ENCODE results near the gene RGCC. TPM values are rescaled to one million over a fixed set of nuclear protein-coding genes. Genes with fewer than 3 reads are reported as not detected.

The RGCC gene
- total RNA-seq, 2 donors from 2014 or later = 66.3 to 112 TPM

GRCh38 chr13:41452462-41452861 lies 4.9 kb upstream of the RGCC start:
- no peak for ATAC-seq
- WGBS, 2 donors = 65 to 72% methylated on average over 3 of the region's 3 CpGs
- H3K4me1 ChIP-seq = peaks cover 10% of the 10 kb centered on the region

GRCh38 chr13:41453620-41454019 lies 3.7 kb upstream of the RGCC start:
- 78 to 80% methylated on average over 7 of the region's 7 CpGs for WGBS, 2 donors

More at GRCh38 chr13:41452462-41452861, 4.9 kb upstream of the RGCC start:
- Histone ChIP-seq H3K9me3 (no peaks in the 10 kb centered on the region), H3K36me3 (replicated peaks in 1 of 2; ENCODE audit: insufficient read depth in 1 of 2, low read depth in 2 of 2) (no peaks in the 10 kb centered on the region), H3K4me3 (no peak overlapping the region), H3K27ac (no peak overlapping the region), H3K27me3 (no peaks in the 10 kb centered on the region)
- no peak for DNase-seq
- TF ChIP-seq POLR2A (IDR thresholded peaks at IDR 0.05) (no peak), CTCF (IDR thresholded peaks at IDR 0.05) (no peak)
- intact Hi-C loops (cut with DNase I) = no loop called here

GRCh38 chr13:41454170-41454569 lies 3.2 kb upstream of the RGCC start:
- Histone ChIP-seq H3K4me3 (no peak overlapping the region), H3K36me3 (replicated peaks in 1 of 2; ENCODE audit: insufficient read depth in 1 of 2, low read depth in 2 of 2) (no peaks in the 10 kb centered on the region), H3K4me1 (peaks cover 26% of the 10 kb centered on the region), H3K27ac (no peak overlapping the region), H3K27me3 (no peaks in the 10 kb centered on the region), H3K9me3 (no peaks in the 10 kb centered on the region)
- TF ChIP-seq POLR2A (IDR thresholded peaks at IDR 0.05) (no peak), CTCF (IDR thresholded peaks at IDR 0.05) (no peak)
- ATAC-seq (no peak), DNase-seq (no peak)
- intact Hi-C loops (cut with DNase I) = no loop called here
- 89 to 90% methylated on average over 22 of the region's 22 CpGs for WGBS, 2 donors

More at GRCh38 chr13:41453620-41454019, 3.7 kb upstream of the RGCC start:
- ATAC-seq (no peak), DNase-seq (no peak)
- Histone ChIP-seq H3K27me3 (no peaks in the 10 kb centered on the region), H3K4me3 (no peak overlapping the region), H3K36me3 (replicated peaks in 1 of 2; ENCODE audit: insufficient read depth in 1 of 2, low read depth in 2 of 2) (no peaks in the 10 kb centered on the region), H3K27ac (no peak overlapping the region), H3K9me3 (no peaks in the 10 kb centered on the region), H3K4me1 (peaks cover 21% of the 10 kb centered on the region)
- intact Hi-C loops (cut with DNase I) = no loop called here
- TF ChIP-seq POLR2A (IDR thresholded peaks at IDR 0.05) (no peak), CTCF (IDR thresholded peaks at IDR 0.05) (no peak)

- Histone ChIP-seq H3K9me3 (no peaks in the 10 kb centered on the region), H3K4me3 (no peak overlapping the region), H3K27ac (no peak overlapping the region), H3K4me1 (peaks cover 26% of the 10 kb centered on the region), H3K36me3 (replicated peaks in 1 of 2; ENCODE audit: insufficient read depth in 1 of 2, low read depth in 2 of 2) (no peaks in the 10 kb centered on the region), H3K27me3 (peaks cover 0 to 3% of the 10 kb centered on the region in 2 donors)
- WGBS, 2 donors = 45 to 53% methylated on average over 19 of the region's 19 CpGs
- TF ChIP-seq POLR2A (IDR thresholded peaks at IDR 0.05) = no peak
- TF ChIP-seq CTCF (IDR thresholded peaks at IDR 0.05) = no peak
- intact Hi-C loops (cut with DNase I) = no loop called here
- ATAC-seq = no peak
- no peak for DNase-seq
Observed at GRCh38 chr13:41455725-41456419, 1.5 kb upstream of the RGCC start.
